Adrenal gland (tissue), 5 donors: Measurements from ENCODE around the gene YJEFN3.

Experiments used
- POLR2A ChIP-seq, 2 donors: fragments of 450-650 bp; IDR thresholded peaks; one replicate each; pipeline ENCODE4 v1.6.1; 2017; ENCODE audit warnings: antibody characterized with exemption in 2 of 2, mild to moderate bottlenecking in 2 of 2, moderate library complexity in 1 of 2
- TF ChIP-seq, protein P1 (sequence below), 6 experiments: fragments of 450-650 bp in 4 of 6; fragments of 200-600 bp in 2 of 6; sonication (generic) in 1 of 6; IDR thresholded peaks; 1 replicate in 5 of 6; 2 replicates in 1 of 6; pipeline versions ENCODE4 v1.5.1 to v1.8.0; 2016 to 2021; ENCODE audit warnings: antibody characterized with exemption in 6 of 6, mild to moderate bottlenecking in 2 of 6, moderate library complexity in 1 of 6
- donor health status: DM: no; HTN: no; CAD: no.

DNA sequence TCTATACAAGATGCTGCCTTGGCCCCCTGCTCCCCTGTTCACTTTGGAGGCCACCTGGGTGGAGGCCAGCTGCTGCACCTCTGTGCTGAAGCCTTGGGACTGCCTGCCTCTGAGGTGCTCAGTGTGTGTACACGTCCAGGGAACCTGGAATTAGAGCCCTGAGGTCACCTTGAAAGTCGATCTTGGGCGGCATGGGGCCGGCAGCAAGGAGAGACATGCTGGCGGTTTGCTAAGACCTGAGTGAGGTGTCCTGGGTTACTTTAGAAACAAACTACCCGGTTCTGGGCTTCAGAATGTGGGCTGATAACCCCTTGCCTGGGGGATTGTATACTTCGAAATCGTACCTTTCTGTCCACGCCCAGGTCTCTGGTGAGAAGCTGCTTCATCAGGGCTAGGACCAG, 38.9 kb upstream of the YJEFN3 start:
- TF ChIP-seq POLR2A (IDR thresholded peaks at IDR 0.05): no peak
- TF ChIP-seq, protein P1, sequence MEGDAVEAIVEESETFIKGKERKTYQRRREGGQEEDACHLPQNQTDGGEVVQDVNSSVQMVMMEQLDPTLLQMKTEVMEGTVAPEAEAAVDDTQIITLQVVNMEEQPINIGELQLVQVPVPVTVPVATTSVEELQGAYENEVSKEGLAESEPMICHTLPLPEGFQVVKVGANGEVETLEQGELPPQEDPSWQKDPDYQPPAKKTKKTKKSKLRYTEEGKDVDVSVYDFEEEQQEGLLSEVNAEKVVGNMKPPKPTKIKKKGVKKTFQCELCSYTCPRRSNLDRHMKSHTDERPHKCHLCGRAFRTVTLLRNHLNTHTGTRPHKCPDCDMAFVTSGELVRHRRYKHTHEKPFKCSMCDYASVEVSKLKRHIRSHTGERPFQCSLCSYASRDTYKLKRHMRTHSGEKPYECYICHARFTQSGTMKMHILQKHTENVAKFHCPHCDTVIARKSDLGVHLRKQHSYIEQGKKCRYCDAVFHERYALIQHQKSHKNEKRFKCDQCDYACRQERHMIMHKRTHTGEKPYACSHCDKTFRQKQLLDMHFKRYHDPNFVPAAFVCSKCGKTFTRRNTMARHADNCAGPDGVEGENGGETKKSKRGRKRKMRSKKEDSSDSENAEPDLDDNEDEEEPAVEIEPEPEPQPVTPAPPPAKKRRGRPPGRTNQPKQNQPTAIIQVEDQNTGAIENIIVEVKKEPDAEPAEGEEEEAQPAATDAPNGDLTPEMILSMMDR (IDR thresholded peaks at IDR 0.05): no peak
